Breast epithelium (tissue), 3 donors: ENCODE data around the gene DAB1.

Experiments used
- POLR2A ChIP-seq: fragments of 450-650 bp; IDR thresholded peaks from one replicate; pipeline ENCODE4 v1.6.1; 2016; ENCODE audit warnings: antibody characterized with exemption, mild to moderate bottlenecking, moderate library complexity
- POLR2AphosphoS5 ChIP-seq, 3 donors: sonication (generic); formaldehyde crosslinking; IDR thresholded peaks; one replicate each; pipeline ENCODE4 v1.6.1; 2017; ENCODE audit warnings: antibody characterized with exemption in 3 of 3
- TF ChIP-seq, protein P1 (sequence below), 3 donors: fragments of 450-650 bp; IDR thresholded peaks; one replicate each; pipeline ENCODE4 v1.5.1; 2016 to 2017; ENCODE audit warnings: antibody characterized with exemption in 3 of 3, mild to moderate bottlenecking in 3 of 3, moderate library complexity in 3 of 3

- TF ChIP-seq, protein P1, sequence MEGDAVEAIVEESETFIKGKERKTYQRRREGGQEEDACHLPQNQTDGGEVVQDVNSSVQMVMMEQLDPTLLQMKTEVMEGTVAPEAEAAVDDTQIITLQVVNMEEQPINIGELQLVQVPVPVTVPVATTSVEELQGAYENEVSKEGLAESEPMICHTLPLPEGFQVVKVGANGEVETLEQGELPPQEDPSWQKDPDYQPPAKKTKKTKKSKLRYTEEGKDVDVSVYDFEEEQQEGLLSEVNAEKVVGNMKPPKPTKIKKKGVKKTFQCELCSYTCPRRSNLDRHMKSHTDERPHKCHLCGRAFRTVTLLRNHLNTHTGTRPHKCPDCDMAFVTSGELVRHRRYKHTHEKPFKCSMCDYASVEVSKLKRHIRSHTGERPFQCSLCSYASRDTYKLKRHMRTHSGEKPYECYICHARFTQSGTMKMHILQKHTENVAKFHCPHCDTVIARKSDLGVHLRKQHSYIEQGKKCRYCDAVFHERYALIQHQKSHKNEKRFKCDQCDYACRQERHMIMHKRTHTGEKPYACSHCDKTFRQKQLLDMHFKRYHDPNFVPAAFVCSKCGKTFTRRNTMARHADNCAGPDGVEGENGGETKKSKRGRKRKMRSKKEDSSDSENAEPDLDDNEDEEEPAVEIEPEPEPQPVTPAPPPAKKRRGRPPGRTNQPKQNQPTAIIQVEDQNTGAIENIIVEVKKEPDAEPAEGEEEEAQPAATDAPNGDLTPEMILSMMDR (IDR thresholded peaks at IDR 0.05): no peak
- TF ChIP-seq POLR2A (no peak), POLR2AphosphoS5 (IDR thresholded peaks at IDR 0.05) (no peak)
These were observed 185.6 kb downstream of the DAB1 start for GRCh38 chr1:57238233-57238781.
